ENCODE measurements around the gene EMC9.

Gene EMC9

DNA sequence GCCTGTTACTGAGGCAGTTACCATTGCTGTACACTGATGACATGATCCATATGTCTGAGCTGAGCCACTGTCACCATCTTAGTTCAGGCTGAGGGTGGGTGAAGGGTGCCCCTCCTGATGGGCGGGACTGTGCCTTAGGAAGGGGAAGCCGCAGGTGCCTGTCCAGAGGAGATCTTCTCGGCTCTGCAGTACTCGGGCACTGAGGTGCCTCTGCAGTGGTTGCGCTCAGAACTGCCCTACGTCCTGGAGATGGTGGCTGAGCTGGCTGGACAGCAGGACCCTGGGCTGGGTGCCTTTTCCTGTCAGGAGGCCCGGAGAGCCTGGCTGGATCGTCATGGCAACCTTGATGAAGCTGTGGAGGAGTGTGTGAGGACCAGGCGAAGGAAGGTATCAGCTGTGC lies 9.6 kb upstream of the EMC9 start:
- Histone ChIP-seq H3K4me1 (ENCODE audit: low read length) (peaks cover 7% of the 10 kb centered on the region), H4K20me1 (ENCODE audit: insufficient read depth, low read length) (no peaks in the 10 kb centered on the region), H3K4me2 (ENCODE audit: low read depth, low read length) (no peak overlapping the region), H3K4me3 (ENCODE audit: low read length) (no peak overlapping the region), H3K27ac (ENCODE audit: low read length) (no peak overlapping the region), H3K36me3 (replicated peaks; ENCODE audit: insufficient read depth, low read length) (no peaks in the 10 kb centered on the region), H3K9ac (ENCODE audit: low read length) (no peak overlapping the region), H3K27me3 (replicated peaks; ENCODE audit: insufficient read depth, low read length) (no peaks in the 10 kb centered on the region), H3K79me2 (ENCODE audit: low read length) (peaks cover 24% of the 10 kb centered on the region), H3K9me2 (replicated peaks; ENCODE audit: insufficient read depth, low read length) (no peaks in the 10 kb centered on the region), H3F3A (ENCODE audit: insufficient read depth, low read length) (peaks cover 5% of the 10 kb centered on the region; the same call in 1 of the 2 replicates), H2AFZ (ENCODE audit: low read length) (no peak overlapping the region), H3K9me3 (replicated peaks; ENCODE audit: insufficient read depth, low read length) (no peaks in the 10 kb centered on the region)
- no peak for TF ChIP-seq EZH2 (optimal IDR thresholded peaks at IDR 0.05; ENCODE audit: low read depth, low read length)
- no peak for TF ChIP-seq EZH2phosphoT487 (IDR thresholded peaks at IDR 0.05; ENCODE audit: low read length)
- TF ChIP-seq, protein P1, sequence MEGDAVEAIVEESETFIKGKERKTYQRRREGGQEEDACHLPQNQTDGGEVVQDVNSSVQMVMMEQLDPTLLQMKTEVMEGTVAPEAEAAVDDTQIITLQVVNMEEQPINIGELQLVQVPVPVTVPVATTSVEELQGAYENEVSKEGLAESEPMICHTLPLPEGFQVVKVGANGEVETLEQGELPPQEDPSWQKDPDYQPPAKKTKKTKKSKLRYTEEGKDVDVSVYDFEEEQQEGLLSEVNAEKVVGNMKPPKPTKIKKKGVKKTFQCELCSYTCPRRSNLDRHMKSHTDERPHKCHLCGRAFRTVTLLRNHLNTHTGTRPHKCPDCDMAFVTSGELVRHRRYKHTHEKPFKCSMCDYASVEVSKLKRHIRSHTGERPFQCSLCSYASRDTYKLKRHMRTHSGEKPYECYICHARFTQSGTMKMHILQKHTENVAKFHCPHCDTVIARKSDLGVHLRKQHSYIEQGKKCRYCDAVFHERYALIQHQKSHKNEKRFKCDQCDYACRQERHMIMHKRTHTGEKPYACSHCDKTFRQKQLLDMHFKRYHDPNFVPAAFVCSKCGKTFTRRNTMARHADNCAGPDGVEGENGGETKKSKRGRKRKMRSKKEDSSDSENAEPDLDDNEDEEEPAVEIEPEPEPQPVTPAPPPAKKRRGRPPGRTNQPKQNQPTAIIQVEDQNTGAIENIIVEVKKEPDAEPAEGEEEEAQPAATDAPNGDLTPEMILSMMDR (IDR thresholded peaks at IDR 0.05; ENCODE audit: low read length): no peak
- DNase-seq: no peak

DNA sequence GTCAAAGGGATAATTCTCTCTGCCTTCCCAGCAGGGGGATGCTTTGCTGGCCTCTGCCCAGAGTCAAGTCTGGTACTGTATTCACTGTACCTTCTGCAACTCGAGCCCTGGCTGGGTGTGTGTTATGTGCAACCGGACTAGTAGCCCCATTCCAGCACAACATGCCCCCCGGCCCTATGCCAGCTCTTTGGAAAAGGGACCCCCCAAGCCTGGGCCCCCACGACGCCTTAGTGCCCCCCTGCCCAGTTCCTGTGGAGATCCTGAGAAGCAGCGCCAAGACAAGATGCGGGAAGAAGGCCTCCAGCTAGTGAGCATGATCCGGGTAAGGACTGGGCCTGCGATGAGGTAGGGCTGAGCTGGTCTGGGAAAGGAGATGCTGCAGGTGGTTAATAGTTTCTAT lies 9.2 kb upstream of the EMC9 start:
- H3K4me3 ChIP-seq (ENCODE audit: low read length): no peak overlapping the region
- no peak overlapping the region for H2AFZ ChIP-seq (ENCODE audit: low read length)
- H3K79me2 ChIP-seq (ENCODE audit: low read length): peaks cover 28% of the 10 kb centered on the region
- H3K4me2 ChIP-seq (ENCODE audit: low read depth, low read length): no peak overlapping the region
- H3K27ac ChIP-seq (ENCODE audit: low read length): no peak overlapping the region
- no peaks in the 10 kb centered on the region for H4K20me1 ChIP-seq (ENCODE audit: insufficient read depth, low read length)
- no peak overlapping the region for H3K9ac ChIP-seq (ENCODE audit: low read length)
- DNase-seq: no peak
- H3K9me3 ChIP-seq (replicated peaks; ENCODE audit: insufficient read depth, low read length): no peaks in the 10 kb centered on the region
- no peaks in the 10 kb centered on the region for H3K36me3 ChIP-seq (replicated peaks; ENCODE audit: insufficient read depth, low read length)
- peaks cover 8% of the 10 kb centered on the region for H3K4me1 ChIP-seq (ENCODE audit: low read length)
- no peaks in the 10 kb centered on the region for H3K27me3 ChIP-seq (replicated peaks; ENCODE audit: insufficient read depth, low read length)
- TF ChIP-seq, protein P1 (IDR thresholded peaks at IDR 0.05; ENCODE audit: low read length): no peak
- no peak for TF ChIP-seq EZH2 (optimal IDR thresholded peaks at IDR 0.05; ENCODE audit: low read depth, low read length)
- no peak for TF ChIP-seq EZH2phosphoT487 (IDR thresholded peaks at IDR 0.05; ENCODE audit: low read length)
- no peaks in the 10 kb centered on the region for H3K9me2 ChIP-seq (replicated peaks; ENCODE audit: insufficient read depth, low read length)
- peaks cover 5% of the 10 kb centered on the region; the same call in 1 of the 2 replicates for H3F3A ChIP-seq (ENCODE audit: insufficient read depth, low read length)

DNA sequence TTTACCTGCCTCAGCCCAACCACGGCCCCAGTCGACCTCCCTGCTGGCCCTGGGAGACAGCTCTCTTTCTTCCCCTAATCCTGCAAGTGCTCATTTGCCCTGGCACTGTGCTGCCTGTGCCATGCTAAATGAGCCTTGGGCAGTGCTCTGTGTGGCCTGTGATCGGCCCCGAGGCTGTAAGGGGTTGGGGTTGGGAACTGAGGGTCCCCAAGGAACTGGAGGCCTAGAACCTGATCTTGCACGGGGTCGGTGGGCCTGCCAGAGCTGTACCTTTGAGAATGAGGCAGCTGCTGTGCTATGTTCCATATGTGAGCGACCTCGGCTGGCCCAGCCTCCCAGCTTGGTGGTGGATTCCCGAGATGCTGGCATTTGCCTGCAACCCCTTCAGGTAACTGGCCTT lies 8.7 kb upstream of the EMC9 start:
- Histone ChIP-seq H3K4me1 (ENCODE audit: low read length) (peaks cover 11% of the 10 kb centered on the region), H3K9ac (ENCODE audit: low read length) (no peak overlapping the region), H3K27me3 (replicated peaks; ENCODE audit: insufficient read depth, low read length) (no peaks in the 10 kb centered on the region), H3K79me2 (ENCODE audit: low read length) (peaks cover 33% of the 10 kb centered on the region), H3K27ac (ENCODE audit: low read length) (no peak overlapping the region), H3K9me3 (replicated peaks; ENCODE audit: insufficient read depth, low read length) (no peaks in the 10 kb centered on the region), H3K4me2 (ENCODE audit: low read depth, low read length) (no peak overlapping the region), H2AFZ (ENCODE audit: low read length) (no peak overlapping the region), H3K4me3 (ENCODE audit: low read length) (no peak overlapping the region), H3K9me2 (replicated peaks; ENCODE audit: insufficient read depth, low read length) (no peaks in the 10 kb centered on the region), H3F3A (ENCODE audit: insufficient read depth, low read length) (peaks cover 5% of the 10 kb centered on the region; the same call in 1 of the 2 replicates), H4K20me1 (ENCODE audit: insufficient read depth, low read length) (no peaks in the 10 kb centered on the region), H3K36me3 (replicated peaks; ENCODE audit: insufficient read depth, low read length) (no peaks in the 10 kb centered on the region)
- TF ChIP-seq, protein P1 (IDR thresholded peaks at IDR 0.05; ENCODE audit: low read length): no peak
- no peak for TF ChIP-seq EZH2phosphoT487 (IDR thresholded peaks at IDR 0.05; ENCODE audit: low read length)
- DNase-seq: no peak
